ENCODE data around the gene ZNF341. TPM values are rescaled to one million over a fixed set of nuclear protein-coding genes. Genes with fewer than 3 reads are reported as not detected.

ZNF341 gene
- total and polyA plus RNA-seq, 9 of the 15 experiments (the other 6 are each of a cell fraction or from before 2014, with no cell fraction given) = 0.08 to 2.6 (median 1.0) TPM

DNA sequence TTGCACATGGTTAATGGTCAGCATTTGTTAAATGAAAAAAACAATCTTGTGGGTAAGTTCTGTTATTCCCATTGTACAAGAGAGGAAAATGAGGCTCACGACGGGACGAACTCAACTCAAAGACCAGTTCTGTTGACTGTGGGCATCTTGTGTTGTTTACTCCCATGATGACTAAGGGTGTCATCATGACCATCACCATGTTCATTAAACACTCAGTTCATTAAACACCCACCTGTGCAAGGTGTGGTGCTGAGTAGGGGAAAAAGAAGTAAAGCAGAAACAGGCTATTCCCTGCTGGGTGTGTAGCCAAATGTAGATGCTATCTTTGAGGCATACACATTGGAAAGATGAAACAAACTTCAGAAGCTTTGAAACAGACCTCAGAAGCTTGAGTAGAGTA lies 83.9 kb downstream of the ZNF341 start:
- Histone ChIP-seq H3K27ac (ENCODE audit: extremely low read depth, low read depth, low read length) (no peak overlapping the region), H3K4me3 (no peak overlapping the region), H2AFZ (ENCODE audit: low read depth, low read length) (no peak overlapping the region), H3K4me1 (replicated peaks in 1 of 2; ENCODE audit: control insufficient read depth in 2 of 2, insufficient read depth in 2 of 2, low read length in 2 of 2) (peaks cover 7 to 21% of the 10 kb centered on the region in 2 experiments), H3K9me3 (replicated peaks; ENCODE audit: control insufficient read depth, insufficient read depth, low read depth, low read length) (no peaks in the 10 kb centered on the region), H3K36me3 (ENCODE audit: control insufficient read depth, insufficient read depth, low read length) (peaks cover 10% of the 10 kb centered on the region; the same call in 2 of the 3 replicates), H4K20me1 (replicated peaks; ENCODE audit: control insufficient read depth, insufficient read depth, low read length) (peaks cover 31% of the 10 kb centered on the region), H3K79me2 (ENCODE audit: control insufficient read depth, insufficient read depth, low read length) (peaks cover 86% of the 10 kb centered on the region), H3K9ac (ENCODE audit: insufficient read depth in 1 of 2, low read depth in 2 of 2, low read length in 2 of 2) (no peak overlapping the region), H3K9me1 (ENCODE audit: control insufficient read depth, insufficient read depth, low read length) (peaks cover 3% of the 10 kb centered on the region), H3K4me2 (ENCODE audit: insufficient read depth, low read length) (no peak overlapping the region), H3K27me3 (ENCODE audit: control insufficient read depth in 2 of 2, insufficient read depth in 2 of 2, low read length in 2 of 2) (no peaks in the 10 kb centered on the region)
- ATAC-seq (no peak), FAIRE-seq (no peak), DNase-seq (ENCODE audit: extremely low read depth in 1 of 4, low spot score in 3 of 4) (no peak)
- CTCF ChIA-PET (ENCODE audit: low intra/inter-chr PET ratio) = no interaction called here
- WGBS (ENCODE audit: insufficient coverage, low coverage, missing lambda C conversion rate) = 82% methylated on average over 3 of the region's 3 CpGs
- intact Hi-C loops (cut with micrococcal nuclease) (no loop called here), in situ Hi-C loops (cut with MboI) (no loop called here)
- no TSS peak for BruUV-seq (replicated peaks)
- TF ChIP-seq ZZZ3 (IDR thresholded peaks at IDR 0.05) (no peak), TARDBP (IDR thresholded peaks at IDR 0.05) (no peak), DDX20 (tag; IDR thresholded peaks at IDR 0.05; ENCODE audit: low read depth) (no peak), FOXA3 (CRISPR knock-in tag; conservative IDR thresholded peaks at IDR 0.05 in 1 of 2, IDR thresholded peaks at IDR 0.05 in 1 of 2) (no peak), SMC3 (conservative IDR thresholded peaks at IDR 0.05; ENCODE audit: insufficient read depth, low read depth, low read length) (no peak), E2F3 (CRISPR knock-in tag; IDR thresholded peaks at IDR 0.05) (no peak), MAFG (tag; conservative IDR thresholded peaks at IDR 0.05) (no peak), TAF9B (IDR thresholded peaks at IDR 0.05; ENCODE audit: partially characterized antibody) (no peak)
- TF ChIP-seq, protein P1, sequence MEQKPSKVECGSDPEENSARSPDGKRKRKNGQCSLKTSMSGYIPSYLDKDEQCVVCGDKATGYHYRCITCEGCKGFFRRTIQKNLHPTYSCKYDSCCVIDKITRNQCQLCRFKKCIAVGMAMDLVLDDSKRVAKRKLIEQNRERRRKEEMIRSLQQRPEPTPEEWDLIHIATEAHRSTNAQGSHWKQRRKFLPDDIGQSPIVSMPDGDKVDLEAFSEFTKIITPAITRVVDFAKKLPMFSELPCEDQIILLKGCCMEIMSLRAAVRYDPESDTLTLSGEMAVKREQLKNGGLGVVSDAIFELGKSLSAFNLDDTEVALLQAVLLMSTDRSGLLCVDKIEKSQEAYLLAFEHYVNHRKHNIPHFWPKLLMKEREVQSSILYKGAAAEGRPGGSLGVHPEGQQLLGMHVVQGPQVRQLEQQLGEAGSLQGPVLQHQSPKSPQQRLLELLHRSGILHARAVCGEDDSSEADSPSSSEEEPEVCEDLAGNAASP (IDR thresholded peaks at IDR 0.05) = no peak
- TF ChIP-seq, protein P2, sequence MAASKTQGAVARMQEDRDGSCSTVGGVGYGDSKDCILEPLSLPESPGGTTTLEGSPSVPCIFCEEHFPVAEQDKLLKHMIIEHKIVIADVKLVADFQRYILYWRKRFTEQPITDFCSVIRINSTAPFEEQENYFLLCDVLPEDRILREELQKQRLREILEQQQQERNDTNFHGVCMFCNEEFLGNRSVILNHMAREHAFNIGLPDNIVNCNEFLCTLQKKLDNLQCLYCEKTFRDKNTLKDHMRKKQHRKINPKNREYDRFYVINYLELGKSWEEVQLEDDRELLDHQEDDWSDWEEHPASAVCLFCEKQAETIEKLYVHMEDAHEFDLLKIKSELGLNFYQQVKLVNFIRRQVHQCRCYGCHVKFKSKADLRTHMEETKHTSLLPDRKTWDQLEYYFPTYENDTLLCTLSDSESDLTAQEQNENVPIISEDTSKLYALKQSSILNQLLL (CRISPR knock-in tag; IDR thresholded peaks at IDR 0.05; ENCODE audit: borderline replicate concordance) = no peak
- TF ChIP-seq, protein P3, sequence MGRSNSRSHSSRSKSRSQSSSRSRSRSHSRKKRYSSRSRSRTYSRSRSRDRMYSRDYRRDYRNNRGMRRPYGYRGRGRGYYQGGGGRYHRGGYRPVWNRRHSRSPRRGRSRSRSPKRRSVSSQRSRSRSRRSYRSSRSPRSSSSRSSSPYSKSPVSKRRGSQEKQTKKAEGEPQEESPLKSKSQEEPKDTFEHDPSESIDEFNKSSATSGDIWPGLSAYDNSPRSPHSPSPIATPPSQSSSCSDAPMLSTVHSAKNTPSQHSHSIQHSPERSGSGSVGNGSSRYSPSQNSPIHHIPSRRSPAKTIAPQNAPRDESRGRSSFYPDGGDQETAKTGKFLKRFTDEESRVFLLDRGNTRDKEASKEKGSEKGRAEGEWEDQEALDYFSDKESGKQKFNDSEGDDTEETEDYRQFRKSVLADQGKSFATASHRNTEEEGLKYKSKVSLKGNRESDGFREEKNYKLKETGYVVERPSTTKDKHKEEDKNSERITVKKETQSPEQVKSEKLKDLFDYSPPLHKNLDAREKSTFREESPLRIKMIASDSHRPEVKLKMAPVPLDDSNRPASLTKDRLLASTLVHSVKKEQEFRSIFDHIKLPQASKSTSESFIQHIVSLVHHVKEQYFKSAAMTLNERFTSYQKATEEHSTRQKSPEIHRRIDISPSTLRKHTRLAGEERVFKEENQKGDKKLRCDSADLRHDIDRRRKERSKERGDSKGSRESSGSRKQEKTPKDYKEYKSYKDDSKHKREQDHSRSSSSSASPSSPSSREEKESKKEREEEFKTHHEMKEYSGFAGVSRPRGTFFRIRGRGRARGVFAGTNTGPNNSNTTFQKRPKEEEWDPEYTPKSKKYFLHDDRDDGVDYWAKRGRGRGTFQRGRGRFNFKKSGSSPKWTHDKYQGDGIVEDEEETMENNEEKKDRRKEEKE (IDR thresholded peaks at IDR 0.05; ENCODE audit: borderline replicate concordance in 1 of 2, control insufficient read depth in 1 of 2, low read depth in 2 of 2, low read length in 1 of 2) = no peak
- POLR2A ChIA-PET = interaction anchor here (0.7 to 3.1 kb wide), 2 partner anchors 10 to 26 kb away, joined by 3 to 9 read pairs; no protein-coding TSS in a partner anchor

Data from K562 (cell line).